ENCODE data around the gene CORO2A.

The CORO2A gene

GRCh38 chr9:98204692-98205091 is 12.3 kb upstream of the CORO2A start:
- H3K27me3 ChIP-seq (replicated peaks; ENCODE audit: control insufficient read depth, insufficient read depth, low read length) = no peaks in the 10 kb centered on the region
- no peak for DNase-seq (ENCODE audit: low read depth)
- no peaks in the 10 kb centered on the region for H3K9me3 ChIP-seq (ENCODE audit: control insufficient read depth, low read length)
- H3K4me1 ChIP-seq (ENCODE audit: control insufficient read depth, insufficient read depth, low read length) = no peaks in the 10 kb centered on the region
- peaks cover 18% of the 10 kb centered on the region for H3K36me3 ChIP-seq (ENCODE audit: control insufficient read depth, insufficient read depth, low read length, severe bottlenecking)
- H3K4me3 ChIP-seq (ENCODE audit: low read length) = no peak overlapping the region
- H3K9ac ChIP-seq (ENCODE audit: low read length) = no peak overlapping the region

- Histone ChIP-seq H3K4me3 (ENCODE audit: low read length) (no peak overlapping the region), H3K9me3 (ENCODE audit: control insufficient read depth, low read length) (no peaks in the 10 kb centered on the region), H3K27me3 (replicated peaks; ENCODE audit: control insufficient read depth, insufficient read depth, low read length) (no peaks in the 10 kb centered on the region), H3K36me3 (ENCODE audit: control insufficient read depth, insufficient read depth, low read length, severe bottlenecking) (peaks cover 11% of the 10 kb centered on the region), H3K9ac (ENCODE audit: low read length) (no peak overlapping the region), H3K4me1 (ENCODE audit: control insufficient read depth, insufficient read depth, low read length) (no peaks in the 10 kb centered on the region)
- no peak for DNase-seq (ENCODE audit: low read depth)
Measured at GRCh38 chr9:98203153-98203552, 10.7 kb upstream of the CORO2A start.

GRCh38 chr9:98202252-98202651 is 9.8 kb upstream of the CORO2A start:
- no peak for DNase-seq (ENCODE audit: low read depth)

GRCh38 chr9:98201749-98202148 is 9.3 kb upstream of the CORO2A start:
- Histone ChIP-seq H3K9me3 (ENCODE audit: control insufficient read depth, low read length) (no peaks in the 10 kb centered on the region), H3K4me3 (ENCODE audit: low read length) (no peak overlapping the region), H3K27me3 (replicated peaks; ENCODE audit: control insufficient read depth, insufficient read depth, low read length) (no peaks in the 10 kb centered on the region), H3K9ac (ENCODE audit: low read length) (no peak overlapping the region), H3K36me3 (ENCODE audit: control insufficient read depth, insufficient read depth, low read length, severe bottlenecking) (peaks cover 7% of the 10 kb centered on the region), H3K4me1 (ENCODE audit: control insufficient read depth, insufficient read depth, low read length) (no peaks in the 10 kb centered on the region)
- DNase-seq (ENCODE audit: low read depth) = no peak

More at GRCh38 chr9:98202252-98202651, 9.8 kb upstream of the CORO2A start:
- Histone ChIP-seq H3K27me3 (replicated peaks; ENCODE audit: control insufficient read depth, insufficient read depth, low read length) (no peaks in the 10 kb centered on the region), H3K9ac (ENCODE audit: low read length) (no peak overlapping the region), H3K4me3 (ENCODE audit: low read length) (no peak overlapping the region), H3K9me3 (ENCODE audit: control insufficient read depth, low read length) (no peaks in the 10 kb centered on the region), H3K36me3 (ENCODE audit: control insufficient read depth, insufficient read depth, low read length, severe bottlenecking) (peaks cover 7% of the 10 kb centered on the region), H3K4me1 (ENCODE audit: control insufficient read depth, insufficient read depth, low read length) (no peaks in the 10 kb centered on the region)

GRCh38 chr9:98201102-98201501 is 8.7 kb upstream of the CORO2A start:
- Histone ChIP-seq H3K27me3 (replicated peaks; ENCODE audit: control insufficient read depth, insufficient read depth, low read length) (no peaks in the 10 kb centered on the region), H3K4me1 (ENCODE audit: control insufficient read depth, insufficient read depth, low read length) (no peaks in the 10 kb centered on the region), H3K36me3 (ENCODE audit: control insufficient read depth, insufficient read depth, low read length, severe bottlenecking) (peaks cover 7% of the 10 kb centered on the region), H3K4me3 (ENCODE audit: low read length) (no peak overlapping the region), H3K9ac (ENCODE audit: low read length) (no peak overlapping the region), H3K9me3 (ENCODE audit: control insufficient read depth, low read length) (no peaks in the 10 kb centered on the region)
- DNase-seq (ENCODE audit: low read depth) = no peak

- no peak for DNase-seq (ENCODE audit: low read depth)
- H3K4me3 ChIP-seq (ENCODE audit: low read length) = no peak overlapping the region
- H3K36me3 ChIP-seq (ENCODE audit: control insufficient read depth, insufficient read depth, low read length, severe bottlenecking) = peaks cover 7% of the 10 kb centered on the region
- H3K27me3 ChIP-seq (replicated peaks; ENCODE audit: control insufficient read depth, insufficient read depth, low read length) = no peaks in the 10 kb centered on the region
- no peak overlapping the region for H3K9ac ChIP-seq (ENCODE audit: low read length)
- H3K4me1 ChIP-seq (ENCODE audit: control insufficient read depth, insufficient read depth, low read length) = no peaks in the 10 kb centered on the region
- H3K9me3 ChIP-seq (ENCODE audit: control insufficient read depth, low read length) = no peaks in the 10 kb centered on the region
Measured at GRCh38 chr9:98199388-98200033, 7.1 kb upstream of the CORO2A start.

- peaks cover 7% of the 10 kb centered on the region for H3K36me3 ChIP-seq (ENCODE audit: control insufficient read depth, insufficient read depth, low read length, severe bottlenecking)
- no peak overlapping the region for H3K9ac ChIP-seq (ENCODE audit: low read length)
- no peaks in the 10 kb centered on the region for H3K27me3 ChIP-seq (replicated peaks; ENCODE audit: control insufficient read depth, insufficient read depth, low read length)
- H3K4me1 ChIP-seq (ENCODE audit: control insufficient read depth, insufficient read depth, low read length) = peaks cover 4% of the 10 kb centered on the region
- H3K4me3 ChIP-seq (ENCODE audit: low read length) = no peak overlapping the region
- no peak for DNase-seq (ENCODE audit: low read depth)
- H3K9me3 ChIP-seq (ENCODE audit: control insufficient read depth, low read length) = no peaks in the 10 kb centered on the region
Measured at GRCh38 chr9:98195671-98196070, 3.2 kb upstream of the CORO2A start.

- H3K9me3 ChIP-seq (ENCODE audit: control insufficient read depth, low read length) = no peaks in the 10 kb centered on the region
- H3K9ac ChIP-seq (ENCODE audit: low read length) = peak overlapping the region; percentile 82
- H3K4me3 ChIP-seq (ENCODE audit: low read length) = peak overlapping the region; percentile 86
- no peaks in the 10 kb centered on the region for H3K27me3 ChIP-seq (replicated peaks; ENCODE audit: control insufficient read depth, insufficient read depth, low read length)
- no peaks in the 10 kb centered on the region for H3K36me3 ChIP-seq (ENCODE audit: control insufficient read depth, insufficient read depth, low read length, severe bottlenecking)
- DNase-seq (ENCODE audit: low read depth) = no peak
- peaks cover 4% of the 10 kb centered on the region for H3K4me1 ChIP-seq (ENCODE audit: control insufficient read depth, insufficient read depth, low read length)
Measured at GRCh38 chr9:98193336-98193944, 1.0 kb upstream of the CORO2A start.

- no peaks in the 10 kb centered on the region for H3K36me3 ChIP-seq (ENCODE audit: control insufficient read depth, insufficient read depth, low read length, severe bottlenecking)
- peak overlapping the region; percentile 46 for H3K9ac ChIP-seq (ENCODE audit: low read length)
- H3K4me1 ChIP-seq (ENCODE audit: control insufficient read depth, insufficient read depth, low read length) = peaks cover 4% of the 10 kb centered on the region
- H3K27me3 ChIP-seq (replicated peaks; ENCODE audit: control insufficient read depth, insufficient read depth, low read length) = no peaks in the 10 kb centered on the region
- no peaks in the 10 kb centered on the region for H3K9me3 ChIP-seq (ENCODE audit: control insufficient read depth, low read length)
- peak overlapping the region; percentile 74 for H3K4me3 ChIP-seq (ENCODE audit: low read length)
- DNase-seq (ENCODE audit: low read depth) = peak; percentile 17
Measured at GRCh38 chr9:98191671-98192502, 550 bp downstream of the CORO2A start.

GRCh38 chr9:98191181-98191608 is 1.2 kb downstream of the CORO2A start:
- no peaks in the 10 kb centered on the region for H3K9me3 ChIP-seq (ENCODE audit: control insufficient read depth, low read length)
- peaks cover 4% of the 10 kb centered on the region for H3K4me1 ChIP-seq (ENCODE audit: control insufficient read depth, insufficient read depth, low read length)
- no peak for DNase-seq (ENCODE audit: low read depth)
- no peaks in the 10 kb centered on the region for H3K27me3 ChIP-seq (replicated peaks; ENCODE audit: control insufficient read depth, insufficient read depth, low read length)
- H3K9ac ChIP-seq (ENCODE audit: low read length) = no peak overlapping the region
- H3K4me3 ChIP-seq (ENCODE audit: low read length) = no peak overlapping the region
- H3K36me3 ChIP-seq (ENCODE audit: control insufficient read depth, insufficient read depth, low read length, severe bottlenecking) = no peaks in the 10 kb centered on the region

GRCh38 chr9:98190757-98191105 is 1.7 kb downstream of the CORO2A start:
- Histone ChIP-seq H3K4me1 (ENCODE audit: control insufficient read depth, insufficient read depth, low read length) (peaks cover 4% of the 10 kb centered on the region), H3K27me3 (replicated peaks; ENCODE audit: control insufficient read depth, insufficient read depth, low read length) (no peaks in the 10 kb centered on the region), H3K9ac (ENCODE audit: low read length) (no peak overlapping the region), H3K9me3 (ENCODE audit: control insufficient read depth, low read length) (no peaks in the 10 kb centered on the region), H3K4me3 (ENCODE audit: low read length) (no peak overlapping the region), H3K36me3 (ENCODE audit: control insufficient read depth, insufficient read depth, low read length, severe bottlenecking) (no peaks in the 10 kb centered on the region)
- DNase-seq (ENCODE audit: low read depth) = no peak

All from adipocyte (in vitro differentiated cells).